Left renal pelvis (tissue), 4 donors: ENCODE measurements around the gene AFF1. TPM values are rescaled to one million over a fixed set of nuclear protein-coding genes. Genes with fewer than 3 reads are reported as not detected.
"Not testable (repeated sequence)": the region's sequence is repeated elsewhere in the genome, so short reads cannot be mapped to it uniquely, and the experiment has no call there.

Experiments used
- DNase-seq, 4 donors: peaks; one replicate each; pipeline ENCODE4 v3.0.0-alpha.2; 2013; ENCODE audit warnings: low read depth in 4 of 4, low spot score in 3 of 4
- polyA plus RNA-seq, 4 donors: library from polyadenylated mRNA; unstranded; fragments of 120-200 nt; gene quantifications; one replicate each; pipeline ENCODE4 v1.2.1, GENCODE V29; 2013; ENCODE audit not compliant: insufficient read length in 4 of 4

The AFF1 gene
- polyA plus RNA-seq, 4 donors: 29.2 to 56.1 (median 50.1) TPM

GRCh38 chr4:87073199-87074120, 138.6 kb downstream of the AFF1 start:
- no peak for DNase-seq

DNA sequence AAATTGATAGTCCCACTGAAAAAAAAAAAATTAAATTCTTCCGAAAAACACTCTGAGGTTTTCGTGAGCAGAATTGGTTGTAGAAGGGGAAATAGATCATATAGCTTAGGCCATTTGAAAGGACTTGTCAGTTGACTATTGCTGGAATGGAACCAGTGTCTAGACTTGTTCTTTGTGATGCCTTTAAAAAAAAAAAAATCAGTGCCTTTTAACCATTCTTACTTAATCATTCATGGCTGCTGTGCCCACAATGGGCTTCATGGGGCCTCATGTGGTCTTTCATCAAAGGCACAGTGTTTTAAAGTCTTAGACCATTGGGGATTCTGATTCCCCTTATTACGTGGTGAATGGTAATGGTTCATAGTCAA, 139.3 kb downstream of the AFF1 start:
- no peak for DNase-seq

DNA sequence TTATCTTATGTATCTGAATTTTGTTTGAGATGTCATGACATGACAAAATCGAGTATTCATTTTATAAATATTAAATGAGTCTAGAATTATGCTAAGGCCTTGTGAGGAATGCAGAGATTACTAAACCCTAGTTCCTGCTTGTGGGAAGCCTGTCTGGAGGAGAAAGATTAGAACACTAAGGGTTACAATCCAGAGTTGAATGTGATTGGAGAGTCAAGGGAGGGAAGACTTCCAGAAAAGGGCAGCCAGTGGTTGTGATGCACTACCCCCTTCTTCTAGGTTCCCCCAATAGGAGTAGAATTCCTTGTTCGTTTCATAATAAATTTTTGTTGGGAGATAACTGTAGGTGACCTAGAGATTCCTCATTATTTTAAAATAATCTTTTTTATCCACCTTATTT, 141.1 kb downstream of the AFF1 start:
- DNase-seq: no peak

- no peak for DNase-seq
These were observed 142.0 kb downstream of the AFF1 start for GRCh38 chr4:87076690-87077358.

- DNase-seq: no peak
These were observed 143.2 kb downstream of the AFF1 start for GRCh38 chr4:87077914-87078585.

DNA sequence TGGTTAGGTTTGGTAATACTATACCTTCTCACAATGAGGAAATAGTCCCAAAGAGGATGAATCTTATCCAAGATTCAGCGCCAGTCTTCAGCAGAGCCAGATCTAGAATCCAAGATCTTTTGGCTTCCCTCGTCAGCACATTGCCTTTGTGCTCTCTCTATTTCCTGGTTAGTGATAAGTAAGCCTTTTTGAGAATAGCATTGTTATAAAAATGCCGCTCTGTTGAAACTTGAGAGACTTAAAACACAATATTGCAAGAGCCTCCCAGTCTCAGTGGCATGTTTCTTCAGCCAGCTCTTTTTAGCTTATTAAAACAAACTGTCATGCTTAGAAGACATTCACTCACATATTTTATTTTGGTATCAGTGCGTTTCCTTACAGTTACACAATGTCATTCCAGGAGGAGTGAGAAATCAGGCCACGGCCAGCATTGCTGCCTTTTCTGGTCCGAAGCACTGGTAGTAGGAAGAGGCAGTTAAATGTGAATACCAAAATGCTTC, 144.2 kb downstream of the AFF1 start:
- DNase-seq: no peak

DNA sequence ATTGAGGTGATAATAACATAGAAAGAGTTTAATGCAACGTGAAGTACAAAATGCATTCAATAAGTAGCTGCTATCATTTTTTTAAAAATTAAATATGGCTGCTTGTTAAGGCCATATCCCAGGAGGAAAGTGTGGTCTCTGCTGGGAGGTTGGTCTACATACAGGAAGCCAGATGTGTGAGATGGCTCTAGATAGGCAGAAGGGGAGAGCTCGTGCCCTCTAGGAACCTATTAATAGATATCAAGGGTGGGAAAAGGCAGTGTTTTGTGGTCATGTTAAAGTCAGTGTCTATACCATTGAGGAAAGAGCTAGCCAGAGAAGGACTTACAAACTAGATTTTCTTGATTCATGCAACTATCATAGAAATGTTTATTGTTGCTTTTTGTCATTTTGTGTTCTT, 145.2 kb downstream of the AFF1 start:
- no peak for DNase-seq

DNA sequence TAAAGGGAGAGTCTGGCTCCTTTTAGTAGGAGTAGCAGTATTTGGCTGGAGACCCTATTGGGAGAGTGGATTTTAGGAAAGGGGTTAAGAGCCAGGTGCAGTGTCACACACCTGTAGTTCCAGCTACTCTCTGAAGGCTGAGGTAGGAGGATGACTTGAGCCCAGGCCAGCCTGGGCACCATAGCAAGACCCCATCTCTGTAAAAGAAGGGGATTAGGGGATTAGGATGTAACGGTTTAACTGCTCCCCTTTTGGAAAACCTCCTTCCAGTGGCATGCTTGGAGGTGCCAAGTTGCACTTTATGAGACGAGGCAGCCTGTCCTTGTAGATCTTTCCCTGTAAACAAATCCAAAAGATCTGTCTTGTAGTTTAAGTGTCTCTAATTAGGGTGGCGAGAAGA, 145.7 kb downstream of the AFF1 start:
- no peak for DNase-seq

- DNase-seq: no peak
These were observed 147.0 kb downstream of the AFF1 start for GRCh38 chr4:87081826-87082225.

DNA sequence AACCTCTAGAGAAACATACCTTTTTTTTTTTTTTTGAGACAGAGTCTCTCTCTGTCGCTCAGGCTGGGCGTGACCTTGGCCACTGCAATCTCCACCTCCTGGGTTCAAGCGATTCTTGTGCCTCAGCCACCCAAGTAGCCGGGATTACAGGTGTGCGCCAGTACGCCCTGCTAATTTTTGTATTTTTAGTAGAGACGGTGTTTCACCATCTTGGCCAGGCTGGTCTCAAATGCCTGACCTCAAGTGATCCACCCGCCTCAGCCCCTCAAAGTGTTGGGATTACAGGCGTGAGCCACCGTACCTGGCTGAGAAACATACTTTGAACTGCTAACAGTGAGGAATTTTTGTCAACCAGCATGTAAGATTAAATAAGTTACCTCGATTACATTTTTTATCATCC, 150.9 kb downstream of the AFF1 start:
- DNase-seq: not testable (repeated sequence)

GRCh38 chr4:87086143-87086805, 151.5 kb downstream of the AFF1 start:
- no peak for DNase-seq

DNA sequence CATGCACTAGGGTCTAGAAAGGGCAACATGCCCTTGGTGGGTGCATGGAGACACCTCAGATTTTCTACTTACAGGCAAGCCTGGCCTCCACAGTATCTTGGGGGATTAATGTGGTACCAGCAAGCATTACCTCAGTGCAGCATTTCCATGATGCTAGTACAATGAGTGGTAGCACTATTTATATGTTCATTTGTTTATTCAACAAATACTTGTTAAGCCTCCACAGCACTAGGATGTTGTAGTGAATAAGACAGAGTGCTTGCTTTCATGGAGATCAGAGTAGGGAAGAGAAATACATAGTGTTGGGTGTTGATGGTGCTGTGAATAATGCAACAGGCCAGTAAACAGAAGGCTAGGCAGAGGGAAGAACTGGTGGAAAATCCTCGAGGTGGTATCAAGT, 152.2 kb downstream of the AFF1 start:
- no peak for DNase-seq

DNA sequence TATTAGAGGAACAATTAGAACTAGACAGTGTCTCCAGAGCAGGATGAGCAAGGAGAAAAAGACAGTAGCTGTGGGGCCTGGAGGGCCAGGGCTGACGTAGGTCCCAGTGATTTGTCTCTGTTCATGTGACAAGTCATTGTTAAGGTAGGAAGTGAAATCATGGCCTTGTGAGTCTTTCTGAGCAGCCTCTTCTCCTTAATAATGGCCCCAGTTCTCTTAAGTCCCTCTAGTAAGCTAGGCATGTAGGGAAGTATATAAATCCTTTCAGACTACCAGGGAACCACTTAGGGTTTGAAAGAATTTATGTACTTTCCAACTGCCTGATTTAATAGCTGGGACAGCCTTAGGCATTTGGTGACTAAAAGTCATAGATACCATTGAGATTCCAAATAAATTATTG, 152.6 kb downstream of the AFF1 start:
- no peak for DNase-seq

GRCh38 chr4:87088186-87088585, 153.4 kb downstream of the AFF1 start:
- DNase-seq: no peak

- DNase-seq: no peak
These were observed 154.6 kb downstream of the AFF1 start for GRCh38 chr4:87089368-87089767.

- no peak for DNase-seq
These were observed 155.5 kb downstream of the AFF1 start for GRCh38 chr4:87090305-87090704.

- peak in 3 of 4 donors; percentile 64 to 81 (median 75) for DNase-seq
These were observed 157.8 kb downstream of the AFF1 start for GRCh38 chr4:87092389-87093141.

- no peak for DNase-seq
These were observed 158.8 kb downstream of the AFF1 start for GRCh38 chr4:87093443-87094123.

GRCh38 chr4:87097075-87097474, 162.3 kb downstream of the AFF1 start:
- DNase-seq: no peak
